ENCODE results near the gene LRRC53. TPM values are rescaled to one million over a fixed set of nuclear protein-coding genes. Genes with fewer than 3 reads are reported as not detected.

The LRRC53 gene, protein sequence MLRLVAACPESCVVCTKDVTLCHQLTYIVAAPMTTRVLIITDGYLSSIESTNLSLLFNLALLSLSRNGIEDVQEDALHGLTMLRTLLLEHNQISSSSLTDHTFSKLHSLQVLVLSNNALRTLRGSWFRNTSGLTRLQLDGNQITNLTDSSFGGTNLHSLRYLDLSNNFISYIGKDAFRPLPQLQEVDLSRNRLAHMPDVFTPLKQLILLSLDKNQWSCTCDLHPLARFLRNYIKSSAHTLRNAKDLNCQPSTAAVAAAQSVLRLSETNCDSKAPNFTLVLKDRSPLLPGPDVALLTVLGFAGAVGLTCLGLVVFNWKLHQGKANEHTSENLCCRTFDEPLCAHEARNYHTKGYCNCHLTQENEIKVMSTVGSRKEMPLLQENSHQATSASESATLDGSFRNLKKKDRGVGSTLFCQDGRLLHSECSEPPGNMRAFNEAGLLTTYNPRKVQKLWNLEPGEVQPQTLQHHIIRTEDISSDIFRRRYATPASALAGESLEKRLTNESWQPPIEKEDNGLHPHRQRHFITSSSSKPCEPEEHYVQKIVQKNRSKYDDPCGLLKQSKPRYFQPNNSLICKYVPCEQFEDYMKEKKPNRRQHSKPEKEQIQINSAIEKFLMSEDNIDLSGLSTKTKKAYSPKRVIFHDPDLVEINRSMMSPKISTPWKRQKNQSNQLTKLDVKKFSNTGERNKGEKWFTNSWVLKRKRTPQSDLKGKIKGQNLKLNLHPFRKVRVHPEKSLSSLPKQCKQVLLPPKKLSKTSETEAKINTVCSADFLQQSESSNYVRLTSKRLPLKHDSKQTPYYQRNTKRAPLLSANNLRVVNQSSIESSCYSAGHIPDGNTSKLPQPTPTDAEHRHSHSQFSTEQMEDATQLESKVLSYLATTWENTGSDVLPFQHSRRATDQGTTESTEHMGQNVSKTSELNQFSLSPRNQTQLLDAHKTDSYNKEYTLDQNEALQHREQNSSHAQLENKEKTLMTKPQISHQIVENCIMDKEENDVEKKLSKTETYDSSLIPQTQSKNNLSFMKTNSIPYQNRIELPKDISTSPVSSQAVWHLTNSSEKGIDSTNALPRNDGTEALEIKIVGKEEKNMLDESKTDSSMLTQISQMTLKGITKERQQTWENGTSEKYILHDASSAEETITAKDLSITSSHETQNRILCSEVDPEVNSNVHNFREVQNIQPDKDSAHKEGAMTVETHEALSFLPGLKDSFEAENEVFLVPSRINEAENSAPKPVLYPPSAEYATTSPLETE
- polyA plus RNA-seq = not detected

DNA sequence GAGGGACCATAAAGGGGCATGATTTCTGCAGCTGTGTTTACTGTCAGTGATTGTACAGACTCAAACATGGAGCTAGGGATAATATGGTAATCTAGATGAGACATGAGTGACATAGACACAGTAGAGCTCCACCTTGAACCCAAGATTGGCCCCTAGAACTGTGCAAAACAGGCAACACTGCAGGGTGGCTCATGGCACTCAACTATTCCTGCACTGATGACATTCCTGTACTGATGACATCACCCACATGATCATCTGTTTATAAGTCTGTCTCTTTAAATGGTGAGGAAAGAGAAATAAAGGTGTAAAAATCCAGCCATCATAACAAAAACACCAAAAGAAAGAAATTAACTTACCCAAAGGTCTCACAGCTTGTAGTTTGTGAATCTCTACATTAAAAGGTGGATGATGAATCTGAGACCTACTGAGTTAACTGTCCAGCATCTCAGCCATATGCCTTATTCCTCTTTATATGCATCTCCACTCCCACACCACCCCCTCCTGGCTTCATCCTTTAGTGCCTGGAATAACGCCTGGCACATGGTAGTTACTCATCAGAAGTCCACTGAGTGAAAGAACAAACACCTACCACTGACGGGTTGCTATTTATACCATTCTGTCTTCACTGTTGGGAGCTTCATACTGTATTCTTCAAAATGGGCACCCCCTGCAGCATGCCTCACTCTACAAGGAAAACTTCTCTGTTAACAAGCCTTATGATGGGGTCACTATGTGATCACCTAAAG lies at the start of gene LRRC53:
Gene LRRC53, minus strand, starts transcription at position 442 of the 746 bp plus-strand sequence. CDS start 29,262 bp downstream, outside the sequence.
- peaks cover 0 to 4% (median 2%) of the 10 kb centered on the region in 6 donors for H3K9me3 Mint-ChIP-seq

DNA sequence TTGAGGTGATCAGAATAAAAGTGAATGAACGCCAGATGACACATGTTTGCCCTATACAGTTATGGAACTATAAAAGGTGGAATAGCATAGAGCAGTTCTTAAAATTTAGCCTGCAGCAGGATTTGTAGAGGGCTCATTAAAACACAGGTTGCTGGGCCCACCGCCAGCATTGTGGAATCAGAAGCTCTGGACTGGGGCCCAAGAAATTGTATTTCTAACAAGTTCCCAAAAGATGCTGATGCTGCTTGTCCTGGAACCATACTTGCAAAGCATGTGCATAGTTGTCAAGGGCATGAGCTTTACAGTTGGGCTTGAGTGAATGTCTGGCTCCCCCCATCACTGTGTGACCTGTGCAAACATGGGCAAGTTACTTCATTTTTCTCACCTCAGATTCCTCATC lies 37.5 kb upstream of the LRRC53 start:
- Mint-ChIP-seq H3K4me1 (no peaks in the 10 kb centered on the region), H3K9me3 (peaks cover 0 to 2% (median 0%) of the 10 kb centered on the region in 6 donors), H3K27me3 (ENCODE audit: low read depth in 3 of 3) (peaks cover 5 to 8% (median 6%) of the 10 kb centered on the region in 3 donors), H3K36me3 (no peaks in the 10 kb centered on the region), H3K4me3 (no peak overlapping the region), H3K27ac (no peak overlapping the region)
- DNase-seq = no peak

More for the DNA sequence above, at the start of gene LRRC53:
- no peak within 1 kb of the TSS for H3K4me3 Mint-ChIP-seq
- no peak for DNase-seq
- H3K4me1 Mint-ChIP-seq = no peaks in the 10 kb centered on the region
- no peak within 1 kb of the TSS for H3K27ac Mint-ChIP-seq
- H3K27me3 Mint-ChIP-seq (ENCODE audit: low read depth in 3 of 3) = peaks cover 0 to 9% (median 5%) of the 10 kb centered on the region in 3 donors
- H3K36me3 Mint-ChIP-seq = no peaks in the 10 kb centered on the region

DNA sequence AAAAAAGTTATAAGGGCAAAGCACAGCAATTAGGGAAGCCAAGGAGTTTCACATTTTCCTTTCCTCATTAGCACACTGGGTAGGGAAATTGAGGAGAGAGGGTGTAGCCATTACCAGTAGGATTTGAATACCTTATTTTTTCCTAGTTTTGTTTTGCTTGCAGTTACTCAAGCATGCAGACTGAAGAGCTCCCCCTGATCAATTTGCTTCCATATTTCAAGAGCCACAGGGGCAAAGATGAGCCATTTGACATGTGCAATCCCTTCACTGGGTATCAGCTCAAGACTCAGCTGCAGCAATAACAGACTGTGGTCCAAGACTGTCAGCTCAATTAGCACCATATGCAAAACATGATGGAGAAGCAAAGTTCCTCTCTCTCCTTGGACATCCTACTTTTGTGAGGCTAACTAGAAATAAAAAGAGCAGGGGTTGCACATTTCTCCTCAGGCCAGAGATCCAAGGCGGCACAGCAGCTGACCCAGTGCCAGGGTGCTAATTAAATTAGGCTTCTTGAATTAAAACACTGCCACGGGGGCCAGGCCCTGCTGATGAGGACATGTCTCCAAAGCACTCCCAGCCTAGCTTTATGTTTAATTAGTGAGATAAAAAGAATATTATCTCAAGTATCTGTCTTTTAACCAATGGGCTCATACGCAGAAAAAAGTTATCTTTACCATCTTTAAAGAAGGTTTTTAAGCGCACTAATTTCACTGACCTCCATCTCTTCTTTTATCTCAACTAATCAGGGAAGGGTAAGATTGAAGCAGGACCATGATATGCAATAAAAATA lies 36.7 kb upstream of the LRRC53 start:
- no peak overlapping the region for H3K27ac Mint-ChIP-seq
- DNase-seq = no peak

DNA sequence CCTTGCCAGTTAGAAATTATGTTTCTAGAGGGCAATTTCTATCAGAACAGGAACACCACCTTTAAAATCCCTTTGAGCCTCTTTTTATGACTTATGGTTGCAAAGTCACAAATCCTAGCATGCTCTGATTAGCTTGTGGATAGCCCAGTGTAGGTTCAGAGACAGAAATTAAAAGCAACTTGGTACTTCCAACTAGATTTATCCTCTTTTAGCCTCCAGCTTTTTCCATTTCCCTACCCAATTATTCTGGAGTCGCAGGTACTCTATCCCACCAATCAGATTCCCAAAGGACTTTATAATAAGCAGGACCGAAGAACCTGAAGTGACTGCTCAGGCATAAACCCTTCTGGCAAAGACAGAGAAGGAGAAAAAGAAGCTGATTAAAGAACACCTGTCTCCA lies 33.4 kb upstream of the LRRC53 start:
- H3K27ac Mint-ChIP-seq = no peak overlapping the region

More for the DNA sequence above, 36.7 kb upstream of the LRRC53 start:
- Mint-ChIP-seq H3K27me3 (ENCODE audit: low read depth in 3 of 3) (peaks cover 5 to 8% (median 6%) of the 10 kb centered on the region in 3 donors), H3K9me3 (peaks cover 0 to 7% (median 0%) of the 10 kb centered on the region in 6 donors), H3K4me1 (no peaks in the 10 kb centered on the region), H3K36me3 (no peaks in the 10 kb centered on the region), H3K4me3 (no peak overlapping the region)

DNA sequence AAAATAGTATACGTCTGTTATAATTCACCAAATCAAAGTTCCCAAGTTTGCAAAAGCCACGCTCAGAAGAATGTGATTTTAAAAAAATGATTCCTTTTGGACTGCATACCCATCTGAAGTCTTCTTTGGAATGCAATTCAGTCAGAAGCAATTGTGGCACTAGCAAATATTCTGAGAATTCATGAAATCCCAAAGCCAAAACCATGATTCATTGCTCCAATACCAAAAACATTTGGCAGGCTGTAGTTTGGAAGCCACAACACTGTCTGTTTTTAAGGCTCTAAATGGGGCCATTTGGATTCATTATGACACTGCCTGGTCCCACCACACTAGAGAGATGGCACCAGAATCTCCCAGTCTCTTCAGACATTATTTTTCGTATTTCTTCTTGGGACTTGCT lies 21.8 kb upstream of the LRRC53 start:
- H3K9me3 Mint-ChIP-seq = peaks cover 0 to 2% (median under 1%) of the 10 kb centered on the region in 6 donors
- H3K4me3 Mint-ChIP-seq = no peak overlapping the region
- H3K4me1 Mint-ChIP-seq = no peaks in the 10 kb centered on the region
- no peak overlapping the region for H3K27ac Mint-ChIP-seq
- no peak for DNase-seq
- H3K36me3 Mint-ChIP-seq = no peaks in the 10 kb centered on the region
- H3K27me3 Mint-ChIP-seq (ENCODE audit: low read depth in 3 of 3) = peaks cover 0 to 6% (median 2%) of the 10 kb centered on the region in 3 donors

More for the DNA sequence above, 33.4 kb upstream of the LRRC53 start:
- Mint-ChIP-seq H3K36me3 (no peaks in the 10 kb centered on the region), H3K27me3 (ENCODE audit: low read depth in 3 of 3) (peaks cover 2 to 7% (median 5%) of the 10 kb centered on the region in 3 donors), H3K4me3 (no peak overlapping the region), H3K4me1 (no peaks in the 10 kb centered on the region), H3K9me3 (peaks cover 0 to 7% (median 0%) of the 10 kb centered on the region in 6 donors)
- no peak for DNase-seq

DNA sequence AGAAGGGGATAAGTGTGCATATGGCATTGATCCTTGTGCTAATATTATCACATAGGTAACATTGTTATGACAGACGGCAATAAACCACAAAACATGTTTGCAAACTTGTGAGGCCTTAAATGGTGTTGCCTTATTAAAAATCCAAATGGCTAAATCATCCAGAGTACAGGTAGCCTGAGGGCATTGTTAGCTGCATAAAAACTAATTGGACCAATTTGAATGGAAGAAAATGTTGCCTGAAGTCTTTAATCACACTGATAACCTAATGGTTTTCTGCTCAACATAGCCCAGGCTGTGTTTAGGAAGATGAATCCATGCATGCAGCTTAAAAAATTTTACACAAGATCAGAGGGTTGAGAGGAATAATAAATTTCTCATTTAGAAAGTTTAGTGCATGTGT lies 19.4 kb upstream of the LRRC53 start:
- H3K9me3 Mint-ChIP-seq = no peaks in the 10 kb centered on the region
- no peaks in the 10 kb centered on the region for H3K36me3 Mint-ChIP-seq
- no peak overlapping the region for H3K4me3 Mint-ChIP-seq
- no peak overlapping the region for H3K27ac Mint-ChIP-seq
- DNase-seq = no peak
- peaks cover 4 to 7% (median 6%) of the 10 kb centered on the region in 3 donors for H3K27me3 Mint-ChIP-seq (ENCODE audit: low read depth in 3 of 3)
- H3K4me1 Mint-ChIP-seq = no peaks in the 10 kb centered on the region

DNA sequence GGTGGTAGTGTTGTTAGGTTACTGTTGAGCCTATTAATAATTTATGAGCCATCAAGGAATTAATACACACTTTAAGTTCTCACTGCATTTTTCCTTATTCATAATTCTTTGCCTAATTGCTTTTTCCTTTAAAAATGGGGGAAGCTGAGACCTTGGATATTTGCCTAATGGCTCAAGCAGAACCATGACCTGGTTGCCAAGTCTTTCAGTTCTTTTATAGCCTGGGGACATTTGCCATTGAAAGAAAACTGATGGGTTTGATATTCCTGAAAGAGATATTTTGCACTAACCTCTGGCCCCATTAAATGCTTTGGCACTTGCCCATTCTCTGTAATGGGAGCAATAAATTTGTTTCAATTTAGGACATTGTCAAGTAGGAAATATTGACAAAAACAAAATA lies 18.5 kb upstream of the LRRC53 start:
- H3K27ac Mint-ChIP-seq = no peak overlapping the region

DNA sequence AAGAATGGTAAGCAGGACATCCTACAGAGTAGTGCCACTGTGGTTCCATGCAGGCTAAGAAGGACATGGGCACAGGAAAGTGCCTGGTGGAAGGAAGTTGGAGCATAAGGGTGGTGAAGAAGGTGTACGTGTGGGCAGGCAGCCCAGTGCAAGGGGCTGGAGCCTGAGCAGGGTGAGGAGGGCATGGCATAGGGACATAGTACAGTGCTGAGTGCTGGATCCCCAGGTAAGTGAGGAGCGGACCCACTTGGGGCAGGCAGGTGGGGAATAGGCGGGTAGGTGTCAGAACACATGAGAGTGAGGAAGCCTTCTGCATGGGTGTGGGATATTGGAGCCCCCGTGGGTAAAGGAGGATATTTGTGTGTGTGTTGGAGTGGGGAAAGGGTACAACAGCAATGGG lies 15.7 kb upstream of the LRRC53 start:
- no peaks in the 10 kb centered on the region for H3K4me1 Mint-ChIP-seq
- peaks cover 0 to 1% (median 0%) of the 10 kb centered on the region in 6 donors for H3K9me3 Mint-ChIP-seq
- H3K27ac Mint-ChIP-seq = no peak overlapping the region
- no peaks in the 10 kb centered on the region for H3K36me3 Mint-ChIP-seq
- H3K4me3 Mint-ChIP-seq = no peak overlapping the region
- no peak for DNase-seq
- peaks cover 4 to 9% (median 6%) of the 10 kb centered on the region in 3 donors for H3K27me3 Mint-ChIP-seq (ENCODE audit: low read depth in 3 of 3)

More for the DNA sequence above, 18.5 kb upstream of the LRRC53 start:
- no peaks in the 10 kb centered on the region for H3K4me1 Mint-ChIP-seq
- no peaks in the 10 kb centered on the region for H3K9me3 Mint-ChIP-seq
- peaks cover 4 to 7% (median 6%) of the 10 kb centered on the region in 3 donors for H3K27me3 Mint-ChIP-seq (ENCODE audit: low read depth in 3 of 3)
- H3K4me3 Mint-ChIP-seq = no peak overlapping the region
- no peaks in the 10 kb centered on the region for H3K36me3 Mint-ChIP-seq
- no peak for DNase-seq

DNA sequence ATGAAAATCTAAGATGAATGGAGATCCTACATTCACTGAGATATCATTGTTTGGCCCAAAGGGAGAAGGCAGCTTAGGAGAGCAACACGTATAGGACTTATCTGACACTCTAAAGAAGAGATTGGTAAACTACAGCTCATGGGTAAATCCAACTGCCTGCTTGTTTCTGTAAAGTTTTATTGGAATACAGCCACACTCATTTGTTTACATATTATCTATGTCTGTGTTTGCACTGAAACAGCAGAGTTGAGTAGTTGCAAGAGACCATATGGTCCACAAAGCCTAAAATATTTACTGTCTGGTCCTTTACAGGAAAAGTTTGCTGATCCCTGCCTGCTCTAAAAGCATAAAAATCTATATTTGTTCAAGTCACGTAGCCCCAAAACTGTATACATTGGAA lies 14.3 kb upstream of the LRRC53 start:
- Mint-ChIP-seq H3K27me3 (ENCODE audit: low read depth in 3 of 3) (peaks cover 4 to 7% (median 6%) of the 10 kb centered on the region in 3 donors), H3K27ac (no peak overlapping the region), H3K4me1 (no peaks in the 10 kb centered on the region)

DNA sequence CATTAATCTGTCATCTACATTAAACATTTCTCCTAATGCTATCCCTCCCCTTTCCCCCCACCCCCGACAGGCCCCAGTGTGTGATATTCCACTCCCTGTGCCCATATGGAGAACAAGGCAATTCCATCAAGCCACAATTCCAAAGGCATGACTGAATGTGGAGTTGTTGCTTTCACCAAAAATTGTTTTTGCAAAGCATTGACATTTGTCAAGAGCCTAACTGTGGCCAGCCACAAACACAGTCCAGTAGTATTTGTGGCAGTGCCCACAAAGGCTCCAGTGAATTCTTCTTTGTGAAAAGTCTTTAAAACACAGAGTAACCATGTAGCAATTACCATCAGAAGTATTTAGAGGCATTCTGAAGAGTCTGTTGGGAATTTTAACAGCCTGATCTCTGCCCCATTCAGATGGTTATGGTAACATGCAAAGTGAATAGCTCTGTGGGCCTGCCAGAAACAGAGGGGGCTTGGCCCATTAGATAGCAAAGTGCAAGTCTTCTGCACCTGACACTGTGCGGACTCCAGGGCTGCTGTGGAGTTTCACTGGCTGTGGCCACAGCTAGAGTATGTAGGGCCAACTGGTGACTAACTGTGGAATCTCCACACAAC lies 11.6 kb upstream of the LRRC53 start:
- Mint-ChIP-seq H3K27ac (no peak overlapping the region), H3K27me3 (ENCODE audit: low read depth in 3 of 3) (peaks cover 2 to 7% (median 6%) of the 10 kb centered on the region in 3 donors), H3K36me3 (no peaks in the 10 kb centered on the region), H3K9me3 (peaks cover 0 to 1% (median 0%) of the 10 kb centered on the region in 6 donors), H3K4me1 (no peaks in the 10 kb centered on the region), H3K4me3 (no peak overlapping the region)
- DNase-seq = no peak

More for the DNA sequence above, 14.3 kb upstream of the LRRC53 start:
- Mint-ChIP-seq H3K9me3 (peaks cover 0 to 1% (median 0%) of the 10 kb centered on the region in 6 donors), H3K4me3 (no peak overlapping the region), H3K36me3 (no peaks in the 10 kb centered on the region)
- no peak for DNase-seq

DNA sequence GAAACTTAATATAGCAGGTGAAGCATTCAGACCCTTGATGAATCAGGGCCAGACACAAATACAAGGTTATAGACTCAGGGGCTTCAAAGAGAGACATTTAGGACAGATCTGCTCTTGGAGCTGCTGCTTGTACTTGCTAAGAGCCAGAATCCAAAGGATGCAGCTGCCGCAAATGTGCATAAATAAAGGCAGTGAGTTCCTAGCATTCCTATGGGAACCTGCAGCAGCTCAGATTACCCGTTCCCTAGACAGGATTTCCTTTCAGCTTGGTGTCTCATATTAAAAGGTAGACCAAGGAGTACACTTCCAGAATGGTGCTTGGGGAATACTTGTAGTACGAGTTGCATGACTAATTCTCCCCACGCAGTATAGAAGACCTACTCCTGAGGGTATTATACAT lies 9.7 kb upstream of the LRRC53 start:
- no peak overlapping the region for H3K4me3 Mint-ChIP-seq
- no peak overlapping the region for H3K27ac Mint-ChIP-seq
- H3K27me3 Mint-ChIP-seq (ENCODE audit: low read depth in 3 of 3) = peaks cover 2 to 3% (median 2%) of the 10 kb centered on the region in 3 donors
- H3K36me3 Mint-ChIP-seq = no peaks in the 10 kb centered on the region
- DNase-seq = no peak
- H3K4me1 Mint-ChIP-seq = no peaks in the 10 kb centered on the region
- peaks cover 0 to 1% (median 0%) of the 10 kb centered on the region in 6 donors for H3K9me3 Mint-ChIP-seq

DNA sequence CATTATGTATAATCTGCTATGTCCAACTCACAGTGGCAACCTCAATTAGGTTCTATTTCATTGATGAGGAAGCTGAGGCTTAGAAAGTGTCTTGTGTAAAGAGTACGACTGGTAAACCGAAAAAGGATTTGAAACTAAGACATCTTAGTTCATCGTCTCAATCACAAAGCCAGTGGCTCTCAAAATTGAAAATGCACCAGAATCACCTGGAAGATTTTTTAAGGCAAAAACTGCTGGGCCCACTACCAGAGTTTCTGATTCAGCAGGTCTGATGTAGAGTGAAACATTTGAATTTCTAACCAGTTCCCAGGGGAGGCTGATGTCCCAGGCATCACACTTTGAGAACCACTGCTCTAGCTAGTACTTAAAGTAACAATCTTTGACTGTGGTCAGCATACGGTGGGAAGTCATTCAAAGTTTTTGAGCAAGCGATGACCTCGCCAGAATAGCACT lies 5.2 kb upstream of the LRRC53 start:
- Mint-ChIP-seq H3K27me3 (ENCODE audit: low read depth in 3 of 3) (peaks cover 0 to 11% (median 2%) of the 10 kb centered on the region in 3 donors), H3K4me1 (no peaks in the 10 kb centered on the region), H3K36me3 (no peaks in the 10 kb centered on the region), H3K4me3 (no peak overlapping the region), H3K27ac (no peak overlapping the region), H3K9me3 (peaks cover 0 to 4% (median 0%) of the 10 kb centered on the region in 6 donors)
- DNase-seq = no peak

Data from immature natural killer cell (primary cell).